KMS-11 (cell line): ENCODE measurements around the gene PHF5A.

Source experiments
- H2AFZ ChIP-seq: fragments of 200-600 bp; sonication (generic); 2 replicates; pipeline ENCODE4 v1.6.1; 2016; ENCODE audit warnings: antibody characterized with exemption, mixed run types, low read depth
- H3K27ac ChIP-seq: fragments of 200-600 bp; sonication (generic); 2 replicates; pipeline ENCODE4 v1.6.1; 2016; ENCODE audit warnings: mild to moderate bottlenecking, mixed run types
- H3K27me3 ChIP-seq: fragments of 200-600 bp; sonication (generic); 2 replicates; pipeline ENCODE4 v1.6.1; 2017; ENCODE audit warnings: mild to moderate bottlenecking, low read depth, mixed run types, moderate library complexity; ENCODE audit not compliant: insufficient read depth
- H3K36me3 ChIP-seq: fragments of 200-600 bp; sonication (generic); 2 replicates; pipeline ENCODE4 v1.6.1; 2017; ENCODE audit warnings: mild to moderate bottlenecking, mixed run types; ENCODE audit not compliant: insufficient read depth
- H3K4me1 ChIP-seq: fragments of 200-600 bp; sonication (generic); 2 replicates; pipeline ENCODE4 v1.6.1; 2016; ENCODE audit warnings: mild to moderate bottlenecking, low read depth, mixed run types; ENCODE audit not compliant: poor library complexity, severe bottlenecking
- H3K4me2 ChIP-seq: fragments of 200-600 bp; sonication (generic); 2 replicates; pipeline ENCODE4 v1.7.0; 2016; ENCODE audit warnings: mild to moderate bottlenecking, mixed run types
- H3K4me3 ChIP-seq: fragments of 200-600 bp; sonication (generic); IDR thresholded peaks from 2 replicates; pipeline ENCODE4 v1.6.1; 2017; ENCODE audit warnings: low read depth, low read length, mixed read lengths; ENCODE audit not compliant: insufficient read depth
- H3K79me2 ChIP-seq: fragments of 200-600 bp; sonication (generic); 2 replicates; pipeline ENCODE4 v1.6.1; 2016; ENCODE audit warnings: low read depth, mixed run types; ENCODE audit not compliant: insufficient read depth
- H3K9ac ChIP-seq: fragments of 200-600 bp; sonication (generic); 2 replicates; pipeline ENCODE4 v1.6.1; 2016; ENCODE audit warnings: mild to moderate bottlenecking, mixed run types
- H4K20me1 ChIP-seq: fragments of 200-600 bp; sonication (generic); 2 replicates; pipeline ENCODE4 v1.6.1; 2016; ENCODE audit warnings: mild to moderate bottlenecking, mixed run types; ENCODE audit not compliant: insufficient read depth
- TF ChIP-seq, protein P1 (sequence below): fragments of 200-600 bp; sonication (generic); conservative IDR thresholded peaks from 2 replicates; pipeline ENCODE4 v1.6.1; 2017; ENCODE audit warnings: low read depth, mild to moderate bottlenecking, antibody characterized with exemption, low read length, moderate library complexity, mixed read lengths

PHF5A gene

DNA sequence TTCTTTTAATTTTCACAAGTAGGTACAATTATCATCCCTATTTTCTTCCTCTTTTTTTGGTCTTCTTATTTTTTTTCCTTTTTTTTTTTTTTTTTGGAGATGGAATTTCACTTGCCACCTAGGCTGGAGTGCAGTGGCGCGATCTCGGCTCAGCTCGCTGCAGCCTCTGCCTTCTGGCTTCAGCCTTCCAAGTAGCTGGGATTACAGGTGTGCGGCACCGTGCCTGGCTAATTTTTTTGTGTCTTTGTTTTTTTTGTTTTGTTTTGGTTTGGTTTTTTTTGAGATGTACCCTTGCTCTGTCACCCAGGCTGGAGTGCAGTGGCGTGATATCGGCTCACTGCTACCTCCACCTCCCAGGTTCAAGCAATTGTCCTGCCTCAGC lies 38.5 kb downstream of the PHF5A start:
- Histone ChIP-seq H3K27me3 (no peaks in the 10 kb centered on the region), H2AFZ (no peak overlapping the region), H3K4me3 (no peak overlapping the region), H4K20me1 (no peaks in the 10 kb centered on the region), H3K36me3 (no peaks in the 10 kb centered on the region), H3K27ac (no peak overlapping the region), H3K79me2 (peaks cover 4% of the 10 kb centered on the region; the same call in 1 of the 2 replicates), H3K9ac (no peak overlapping the region), H3K4me1 (peaks cover 31% of the 10 kb centered on the region), H3K4me2 (no peak overlapping the region)
- TF ChIP-seq, protein P1, sequence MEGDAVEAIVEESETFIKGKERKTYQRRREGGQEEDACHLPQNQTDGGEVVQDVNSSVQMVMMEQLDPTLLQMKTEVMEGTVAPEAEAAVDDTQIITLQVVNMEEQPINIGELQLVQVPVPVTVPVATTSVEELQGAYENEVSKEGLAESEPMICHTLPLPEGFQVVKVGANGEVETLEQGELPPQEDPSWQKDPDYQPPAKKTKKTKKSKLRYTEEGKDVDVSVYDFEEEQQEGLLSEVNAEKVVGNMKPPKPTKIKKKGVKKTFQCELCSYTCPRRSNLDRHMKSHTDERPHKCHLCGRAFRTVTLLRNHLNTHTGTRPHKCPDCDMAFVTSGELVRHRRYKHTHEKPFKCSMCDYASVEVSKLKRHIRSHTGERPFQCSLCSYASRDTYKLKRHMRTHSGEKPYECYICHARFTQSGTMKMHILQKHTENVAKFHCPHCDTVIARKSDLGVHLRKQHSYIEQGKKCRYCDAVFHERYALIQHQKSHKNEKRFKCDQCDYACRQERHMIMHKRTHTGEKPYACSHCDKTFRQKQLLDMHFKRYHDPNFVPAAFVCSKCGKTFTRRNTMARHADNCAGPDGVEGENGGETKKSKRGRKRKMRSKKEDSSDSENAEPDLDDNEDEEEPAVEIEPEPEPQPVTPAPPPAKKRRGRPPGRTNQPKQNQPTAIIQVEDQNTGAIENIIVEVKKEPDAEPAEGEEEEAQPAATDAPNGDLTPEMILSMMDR, result no peak

GRCh38 chr22:41429232-41429950 lies 39.1 kb downstream of the PHF5A start:
- no peaks in the 10 kb centered on the region for H3K27me3 ChIP-seq
- H4K20me1 ChIP-seq, result no peaks in the 10 kb centered on the region
- H3K4me3 ChIP-seq, result no peak overlapping the region
- H3K36me3 ChIP-seq, result no peaks in the 10 kb centered on the region
- TF ChIP-seq, protein P1, result no peak
- no peak overlapping the region for H3K27ac ChIP-seq
- H3K79me2 ChIP-seq, result 0 out of 2 replicates have a peak, but pooled peaks cover 4% of the 10 kb centered on the region
- no peak overlapping the region for H3K9ac ChIP-seq
- H2AFZ ChIP-seq, result no peak overlapping the region
- peaks cover 36% of the 10 kb centered on the region for H3K4me1 ChIP-seq
- no peak overlapping the region for H3K4me2 ChIP-seq

GRCh38 chr22:41425660-41426365 lies 42.7 kb downstream of the PHF5A start:
- Histone ChIP-seq H3K27me3 (no peaks in the 10 kb centered on the region), H3K36me3 (no peaks in the 10 kb centered on the region), H3K79me2 (0 out of 2 replicates have a peak, but pooled peaks cover 4% of the 10 kb centered on the region), H3K27ac (peak overlapping the region; percentile 79), H3K4me2 (peak overlapping the region; percentile 18), H2AFZ (peak overlapping the region; percentile 32), H3K4me1 (peaks cover 40% of the 10 kb centered on the region), H3K4me3 (no peak overlapping the region), H4K20me1 (no peaks in the 10 kb centered on the region), H3K9ac (peak overlapping the region; percentile 43; the same call in 1 of the 2 replicates)
- TF ChIP-seq, protein P1, result no peak

DNA sequence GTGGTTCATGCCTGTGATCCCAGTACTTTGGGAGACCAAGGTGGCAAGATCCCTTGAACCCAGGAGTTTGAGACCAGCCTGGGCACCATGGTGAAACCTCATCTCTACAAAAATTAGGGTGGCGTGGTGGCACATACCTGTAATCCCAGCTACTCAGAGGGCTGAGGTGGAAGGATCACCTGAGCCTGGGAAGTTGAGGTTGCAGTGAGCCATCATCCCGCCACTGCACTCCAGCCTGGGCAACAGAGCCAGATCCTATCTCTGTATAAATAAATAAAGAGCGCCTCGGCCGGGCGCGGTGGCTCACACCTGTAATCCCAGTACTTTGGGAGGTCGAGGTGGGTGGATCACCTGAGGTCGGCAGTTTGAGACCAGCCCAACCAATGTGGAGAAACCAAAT lies 49.8 kb downstream of the PHF5A start:
- Histone ChIP-seq H3K4me1 (peaks cover 12% of the 10 kb centered on the region), H3K36me3 (no peaks in the 10 kb centered on the region), H4K20me1 (no peaks in the 10 kb centered on the region), H3K9ac (no peak overlapping the region), H3K27ac (no peak overlapping the region), H3K4me2 (no peak overlapping the region), H3K4me3 (no peak overlapping the region), H3K27me3 (no peaks in the 10 kb centered on the region), H3K79me2 (peaks cover 20% of the 10 kb centered on the region), H2AFZ (no peak overlapping the region)
- TF ChIP-seq, protein P1, result no peak
